GM23338 (cell line): Measurements from ENCODE around the gene SPINDOC. TPM values are rescaled to one million over a fixed set of nuclear protein-coding genes. Genes with fewer than 3 reads are reported as not detected.

ENCODE experiments used
- ATAC-seq: fragments of 200-7000 bp; cut with Tn5 transposase; 3 replicates; pipeline ENCODE4 v1.9.1; 2020
- DNase-seq: peaks from one replicate; pipeline ENCODE4 v3.0.0-alpha.2; 2015; ENCODE audit warnings: low spot score
- H2AFZ ChIP-seq: fragments of 200-600 bp; sonication (generic); 2 replicates; pipeline ENCODE4 v1.8.0; 2016; ENCODE audit warnings: antibody characterized with exemption, mild to moderate bottlenecking, moderate library complexity
- H3F3A ChIP-seq: fragments of 200-600 bp; sonication (generic); replicated peaks from 2 replicates; pipeline ENCODE4 v1.8.0; 2017; ENCODE audit warnings: antibody characterized with exemption, mixed run types, low read depth
- H3K27ac ChIP-seq: fragments of 200-600 bp; sonication (generic); 2 replicates; pipeline ENCODE4 v1.6.1; 2016; ENCODE audit warnings: low read depth
- H3K27me3 ChIP-seq: fragments of 200-600 bp; sonication (generic); 2 replicates; pipeline ENCODE4 v1.8.0; 2016; ENCODE audit warnings: mild to moderate bottlenecking, mixed run types, moderate library complexity; ENCODE audit not compliant: insufficient read depth
- H3K36me3 ChIP-seq: fragments of 200-600 bp; sonication (generic); 2 replicates; pipeline ENCODE4 v1.8.0; 2016; ENCODE audit warnings: mild to moderate bottlenecking; ENCODE audit not compliant: insufficient read depth
- H3K4me1 ChIP-seq: fragments of 200-600 bp; sonication (generic); 2 replicates; pipeline ENCODE4 v1.8.0; 2016; ENCODE audit warnings: mild to moderate bottlenecking, moderate library complexity; ENCODE audit not compliant: insufficient read depth
- H3K4me2 ChIP-seq: fragments of 200-600 bp; sonication (generic); 2 replicates; pipeline ENCODE4 v1.7.1; 2017; ENCODE audit warnings: mixed run types
- H3K4me3 ChIP-seq: fragments of 200-600 bp; sonication (generic); 2 replicates; pipeline ENCODE4 v1.6.1; 2016; ENCODE audit warnings: mixed run types
- H3K79me2 ChIP-seq: fragments of 200-600 bp; sonication (generic); replicated peaks from 2 replicates; pipeline ENCODE4 v1.8.0; 2017; ENCODE audit warnings: mild to moderate bottlenecking; ENCODE audit not compliant: insufficient read depth
- H3K9me2 ChIP-seq: fragments of 200-600 bp; sonication (generic); 2 replicates; pipeline ENCODE4 v1.8.0; 2017; ENCODE audit not compliant: insufficient read depth
- H4K20me1 ChIP-seq: fragments of 200-600 bp; sonication (generic); replicated peaks from 2 replicates; pipeline ENCODE4 v1.8.0; 2017; ENCODE audit warnings: mild to moderate bottlenecking; ENCODE audit not compliant: insufficient read depth
- H3K27ac Mint-ChIP-seq: 2 replicates; pipeline ENCODE4 v1.8.0; 2020; ENCODE audit warnings: inconsistent platforms, mild to moderate bottlenecking, moderate library complexity, mixed read lengths
- H3K27me3 Mint-ChIP-seq: 3 replicates; pipeline ENCODE4 v1.8.0; 2022; ENCODE audit warnings: low read depth, mild to moderate bottlenecking, moderate library complexity, mixed read lengths, inconsistent platforms; ENCODE audit not compliant: insufficient read depth, poor library complexity
- H3K36me3 Mint-ChIP-seq: 3 replicates; pipeline ENCODE4 v1.8.0; 2021; ENCODE audit warnings: low read depth, mild to moderate bottlenecking, inconsistent platforms, moderate library complexity, mixed read lengths
- H3K4me1 Mint-ChIP-seq: 3 replicates; pipeline ENCODE4 v1.8.0; 2020; ENCODE audit warnings: mild to moderate bottlenecking, inconsistent platforms, mixed read lengths
- H3K4me3 Mint-ChIP-seq: 3 replicates; pipeline ENCODE4 v1.8.0; 2021; ENCODE audit warnings: moderate library complexity, mild to moderate bottlenecking, inconsistent platforms, mixed read lengths
- H3K9me3 Mint-ChIP-seq: 3 replicates; pipeline ENCODE4 v1.8.0; 2020; ENCODE audit warnings: moderate library complexity, mild to moderate bottlenecking, inconsistent platforms, mixed read lengths
- CREB1 ChIP-seq: fragments of 250-450 bp; sonication (Bioruptor Pico); IDR thresholded peaks from 2 replicates; pipeline ENCODE4 v1.5.0; 2020; ENCODE audit warnings: low read depth, mild to moderate bottlenecking, moderate library complexity
- ETS1 ChIP-seq: IDR thresholded peaks from 2 replicates; pipeline ENCODE4 v1.6.1; 2016; ENCODE audit warnings: antibody characterized with exemption
- EZH2 ChIP-seq: fragments of 200-600 bp; sonication (generic); IDR thresholded peaks from one replicate; pipeline ENCODE4 v1.8.0; 2017; ENCODE audit warnings: antibody characterized with exemption, mild to moderate bottlenecking, low read depth; ENCODE audit not compliant: unreplicated experiment
- EZH2phosphoT487 ChIP-seq: fragments of 200-600 bp; sonication (generic); IDR thresholded peaks from one replicate; pipeline ENCODE4 v1.8.1; 2018; ENCODE audit warnings: antibody characterized with exemption; ENCODE audit not compliant: unreplicated experiment
- JUNB ChIP-seq: IDR thresholded peaks from one replicate; pipeline ENCODE4 v1.6.1; 2016; ENCODE audit warnings: antibody characterized with exemption; ENCODE audit not compliant: unreplicated experiment
- NANOG ChIP-seq: IDR thresholded peaks from 2 replicates; pipeline ENCODE4 v1.6.1; 2016; ENCODE audit warnings: antibody characterized with exemption, borderline replicate concordance
- POLR2AphosphoS5 ChIP-seq: IDR thresholded peaks from 2 replicates; pipeline ENCODE4 v1.6.1; 2016; ENCODE audit warnings: antibody characterized with exemption, low read depth
- STAT1 ChIP-seq: IDR thresholded peaks from one replicate; pipeline ENCODE4 v1.6.1; 2016; ENCODE audit warnings: antibody characterized with exemption; ENCODE audit not compliant: unreplicated experiment
- ZNF114 ChIP-seq: fragments of 250-450 bp; sonication (Bioruptor Pico); IDR thresholded peaks from 2 replicates; pipeline ENCODE4 v1.5.0; 2020; ENCODE audit warnings: mild to moderate bottlenecking, moderate library complexity
- ZNF331 ChIP-seq: fragments of 250-450 bp; sonication (Bioruptor Pico); IDR thresholded peaks from 2 replicates; pipeline ENCODE4 v1.5.0; 2020; ENCODE audit warnings: low read depth, mild to moderate bottlenecking, moderate library complexity
- polyA plus RNA-seq: library from polyadenylated mRNA; unstranded; fragments of >200 nt; fragmentation: Nextera tagmentation; extraction: Ambion mirVana; gene quantifications from 2 replicates; pipeline ENCODE4 v1.2.1, GENCODE V29; 2016
- total RNA-seq: library from RNA; depleted of rRNA; stranded (reverse); fragments of >200 nt; shearing (Covaris generic); gene quantifications from 2 replicates; pipeline ENCODE4 v1.2.3, GENCODE V29; 2014
- TF ChIP-seq, protein P1 (sequence below): IDR thresholded peaks from one replicate; pipeline ENCODE4 v1.6.1; 2018; ENCODE audit warnings: antibody characterized with exemption; ENCODE audit not compliant: unreplicated experiment
- TF ChIP-seq, protein P2 (sequence below): fragments of 250-450 bp; sonication (Bioruptor Pico); IDR thresholded peaks from 2 replicates; pipeline ENCODE4 v1.5.0; 2020; ENCODE audit warnings: mild to moderate bottlenecking, moderate library complexity
- TF ChIP-seq, protein P3 (sequence below), 2 experiments: fragments of 200-600 bp in 1 of 2; sonication (generic) in 1 of 2; conservative IDR thresholded peaks; 2 replicates each; pipeline versions ENCODE4 v1.5.1 to v1.6.1; 2016 to 2017; ENCODE audit warnings: antibody characterized with exemption in 2 of 2, low read depth in 2 of 2, mild to moderate bottlenecking in 2 of 2, moderate library complexity in 1 of 2

SPINDOC gene
- total and polyA plus RNA-seq, 2 experiments from 2014 or later: 9.4 to 84.7 TPM

DNA sequence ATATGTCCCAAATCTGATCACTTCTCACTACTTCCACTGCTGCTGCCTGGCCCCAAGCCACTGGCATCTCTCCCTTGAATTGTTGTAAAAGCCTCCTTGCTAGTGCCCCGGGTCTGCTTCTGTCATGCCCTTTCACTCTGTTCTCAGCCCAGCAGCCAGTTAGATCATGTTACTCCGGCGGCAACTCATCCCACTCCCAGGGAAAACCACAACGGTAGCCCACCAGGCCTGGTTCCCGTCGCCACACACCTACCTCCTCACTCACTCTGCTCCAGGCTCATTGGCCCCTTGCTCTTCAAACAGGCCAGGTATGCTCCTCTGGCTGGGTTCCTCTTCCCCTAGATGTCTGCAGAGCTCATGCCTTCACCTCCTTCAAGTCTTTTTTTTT is 21.9 kb downstream of the SPINDOC start:
- peaks cover 46% of the 10 kb centered on the region for H3K4me1 Mint-ChIP-seq
- no peaks in the 10 kb centered on the region; the same call in 1 of the 3 replicates for H3K36me3 Mint-ChIP-seq
- TF ChIP-seq, protein P1, sequence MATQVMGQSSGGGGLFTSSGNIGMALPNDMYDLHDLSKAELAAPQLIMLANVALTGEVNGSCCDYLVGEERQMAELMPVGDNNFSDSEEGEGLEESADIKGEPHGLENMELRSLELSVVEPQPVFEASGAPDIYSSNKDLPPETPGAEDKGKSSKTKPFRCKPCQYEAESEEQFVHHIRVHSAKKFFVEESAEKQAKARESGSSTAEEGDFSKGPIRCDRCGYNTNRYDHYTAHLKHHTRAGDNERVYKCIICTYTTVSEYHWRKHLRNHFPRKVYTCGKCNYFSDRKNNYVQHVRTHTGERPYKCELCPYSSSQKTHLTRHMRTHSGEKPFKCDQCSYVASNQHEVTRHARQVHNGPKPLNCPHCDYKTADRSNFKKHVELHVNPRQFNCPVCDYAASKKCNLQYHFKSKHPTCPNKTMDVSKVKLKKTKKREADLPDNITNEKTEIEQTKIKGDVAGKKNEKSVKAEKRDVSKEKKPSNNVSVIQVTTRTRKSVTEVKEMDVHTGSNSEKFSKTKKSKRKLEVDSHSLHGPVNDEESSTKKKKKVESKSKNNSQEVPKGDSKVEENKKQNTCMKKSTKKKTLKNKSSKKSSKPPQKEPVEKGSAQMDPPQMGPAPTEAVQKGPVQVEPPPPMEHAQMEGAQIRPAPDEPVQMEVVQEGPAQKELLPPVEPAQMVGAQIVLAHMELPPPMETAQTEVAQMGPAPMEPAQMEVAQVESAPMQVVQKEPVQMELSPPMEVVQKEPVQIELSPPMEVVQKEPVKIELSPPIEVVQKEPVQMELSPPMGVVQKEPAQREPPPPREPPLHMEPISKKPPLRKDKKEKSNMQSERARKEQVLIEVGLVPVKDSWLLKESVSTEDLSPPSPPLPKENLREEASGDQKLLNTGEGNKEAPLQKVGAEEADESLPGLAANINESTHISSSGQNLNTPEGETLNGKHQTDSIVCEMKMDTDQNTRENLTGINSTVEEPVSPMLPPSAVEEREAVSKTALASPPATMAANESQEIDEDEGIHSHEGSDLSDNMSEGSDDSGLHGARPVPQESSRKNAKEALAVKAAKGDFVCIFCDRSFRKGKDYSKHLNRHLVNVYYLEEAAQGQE: no peak
- no peak for TF ChIP-seq JUNB
- no peak for TF ChIP-seq ETS1
- TF ChIP-seq EZH2phosphoT487: no peak
- no peak for TF ChIP-seq ZNF114 (CRISPR knock-in tag)
- TF ChIP-seq ZNF331: no peak
- TF ChIP-seq, protein P2, sequence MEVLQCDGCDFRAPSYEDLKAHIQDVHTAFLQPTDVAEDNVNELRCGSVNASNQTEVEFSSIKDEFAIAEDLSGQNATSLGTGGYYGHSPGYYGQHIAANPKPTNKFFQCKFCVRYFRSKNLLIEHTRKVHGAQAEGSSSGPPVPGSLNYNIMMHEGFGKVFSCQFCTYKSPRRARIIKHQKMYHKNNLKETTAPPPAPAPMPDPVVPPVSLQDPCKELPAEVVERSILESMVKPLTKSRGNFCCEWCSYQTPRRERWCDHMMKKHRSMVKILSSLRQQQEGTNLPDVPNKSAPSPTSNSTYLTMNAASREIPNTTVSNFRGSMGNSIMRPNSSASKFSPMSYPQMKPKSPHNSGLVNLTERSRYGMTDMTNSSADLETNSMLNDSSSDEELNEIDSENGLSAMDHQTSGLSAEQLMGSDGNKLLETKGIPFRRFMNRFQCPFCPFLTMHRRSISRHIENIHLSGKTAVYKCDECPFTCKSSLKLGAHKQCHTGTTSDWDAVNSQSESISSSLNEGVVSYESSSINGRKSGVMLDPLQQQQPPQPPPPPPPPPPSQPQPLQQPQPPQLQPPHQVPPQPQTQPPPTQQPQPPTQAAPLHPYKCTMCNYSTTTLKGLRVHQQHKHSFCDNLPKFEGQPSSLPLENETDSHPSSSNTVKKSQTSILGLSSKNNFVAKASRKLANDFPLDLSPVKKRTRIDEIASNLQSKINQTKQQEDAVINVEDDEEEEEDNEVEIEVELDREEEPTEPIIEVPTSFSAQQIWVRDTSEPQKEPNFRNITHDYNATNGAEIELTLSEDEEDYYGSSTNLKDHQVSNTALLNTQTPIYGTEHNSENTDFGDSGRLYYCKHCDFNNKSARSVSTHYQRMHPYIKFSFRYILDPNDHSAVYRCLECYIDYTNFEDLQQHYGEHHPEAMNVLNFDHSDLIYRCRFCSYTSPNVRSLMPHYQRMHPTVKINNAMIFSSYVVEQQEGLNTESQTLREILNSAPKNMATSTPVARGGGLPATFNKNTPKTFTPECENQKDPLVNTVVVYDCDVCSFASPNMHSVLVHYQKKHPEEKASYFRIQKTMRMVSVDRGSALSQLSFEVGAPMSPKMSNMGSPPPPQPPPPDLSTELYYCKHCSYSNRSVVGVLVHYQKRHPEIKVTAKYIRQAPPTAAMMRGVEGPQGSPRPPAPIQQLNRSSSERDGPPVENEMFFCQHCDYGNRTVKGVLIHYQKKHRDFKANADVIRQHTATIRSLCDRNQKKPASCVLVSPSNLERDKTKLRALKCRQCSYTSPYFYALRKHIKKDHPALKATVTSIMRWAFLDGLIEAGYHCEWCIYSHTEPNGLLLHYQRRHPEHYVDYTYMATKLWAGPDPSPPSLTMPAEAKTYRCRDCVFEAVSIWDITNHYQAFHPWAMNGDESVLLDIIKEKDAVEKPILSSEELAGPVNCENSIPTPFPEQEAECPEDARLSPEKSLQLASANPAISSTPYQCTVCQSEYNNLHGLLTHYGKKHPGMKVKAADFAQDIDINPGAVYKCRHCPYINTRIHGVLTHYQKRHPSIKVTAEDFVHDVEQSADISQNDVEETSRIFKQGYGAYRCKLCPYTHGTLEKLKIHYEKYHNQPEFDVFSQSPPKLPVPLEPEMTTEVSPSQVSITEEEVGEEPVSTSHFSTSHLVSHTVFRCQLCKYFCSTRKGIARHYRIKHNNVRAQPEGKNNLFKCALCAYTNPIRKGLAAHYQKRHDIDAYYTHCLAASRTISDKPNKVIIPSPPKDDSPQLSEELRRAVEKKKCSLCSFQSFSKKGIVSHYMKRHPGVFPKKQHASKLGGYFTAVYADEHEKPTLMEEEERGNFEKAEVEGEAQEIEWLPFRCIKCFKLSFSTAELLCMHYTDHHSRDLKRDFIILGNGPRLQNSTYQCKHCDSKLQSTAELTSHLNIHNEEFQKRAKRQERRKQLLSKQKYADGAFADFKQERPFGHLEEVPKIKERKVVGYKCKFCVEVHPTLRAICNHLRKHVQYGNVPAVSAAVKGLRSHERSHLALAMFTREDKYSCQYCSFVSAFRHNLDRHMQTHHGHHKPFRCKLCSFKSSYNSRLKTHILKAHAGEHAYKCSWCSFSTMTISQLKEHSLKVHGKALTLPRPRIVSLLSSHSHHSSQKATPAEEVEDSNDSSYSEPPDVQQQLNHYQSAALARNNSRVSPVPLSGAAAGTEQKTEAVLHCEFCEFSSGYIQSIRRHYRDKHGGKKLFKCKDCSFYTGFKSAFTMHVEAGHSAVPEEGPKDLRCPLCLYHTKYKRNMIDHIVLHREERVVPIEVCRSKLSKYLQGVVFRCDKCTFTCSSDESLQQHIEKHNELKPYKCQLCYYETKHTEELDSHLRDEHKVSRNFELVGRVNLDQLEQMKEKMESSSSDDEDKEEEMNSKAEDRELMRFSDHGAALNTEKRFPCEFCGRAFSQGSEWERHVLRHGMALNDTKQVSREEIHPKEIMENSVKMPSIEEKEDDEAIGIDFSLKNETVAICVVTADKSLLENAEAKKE (CRISPR knock-in tag): no peak
- TF ChIP-seq NANOG: no peak
- TF ChIP-seq STAT1: no peak
- TF ChIP-seq EZH2: no peak
- TF ChIP-seq POLR2AphosphoS5: no peak
- no peak for TF ChIP-seq CREB1 (CRISPR knock-in tag)
- TF ChIP-seq, protein P3, sequence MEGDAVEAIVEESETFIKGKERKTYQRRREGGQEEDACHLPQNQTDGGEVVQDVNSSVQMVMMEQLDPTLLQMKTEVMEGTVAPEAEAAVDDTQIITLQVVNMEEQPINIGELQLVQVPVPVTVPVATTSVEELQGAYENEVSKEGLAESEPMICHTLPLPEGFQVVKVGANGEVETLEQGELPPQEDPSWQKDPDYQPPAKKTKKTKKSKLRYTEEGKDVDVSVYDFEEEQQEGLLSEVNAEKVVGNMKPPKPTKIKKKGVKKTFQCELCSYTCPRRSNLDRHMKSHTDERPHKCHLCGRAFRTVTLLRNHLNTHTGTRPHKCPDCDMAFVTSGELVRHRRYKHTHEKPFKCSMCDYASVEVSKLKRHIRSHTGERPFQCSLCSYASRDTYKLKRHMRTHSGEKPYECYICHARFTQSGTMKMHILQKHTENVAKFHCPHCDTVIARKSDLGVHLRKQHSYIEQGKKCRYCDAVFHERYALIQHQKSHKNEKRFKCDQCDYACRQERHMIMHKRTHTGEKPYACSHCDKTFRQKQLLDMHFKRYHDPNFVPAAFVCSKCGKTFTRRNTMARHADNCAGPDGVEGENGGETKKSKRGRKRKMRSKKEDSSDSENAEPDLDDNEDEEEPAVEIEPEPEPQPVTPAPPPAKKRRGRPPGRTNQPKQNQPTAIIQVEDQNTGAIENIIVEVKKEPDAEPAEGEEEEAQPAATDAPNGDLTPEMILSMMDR (conservative IDR thresholded peaks at IDR 0.05; ENCODE audit: low read depth in 2 of 2): no peak
- Histone ChIP-seq H3F3A (peaks cover 17% of the 10 kb centered on the region), H3K79me2 (peaks cover 9% of the 10 kb centered on the region), H3K36me3 (no peaks in the 10 kb centered on the region), H4K20me1 (peaks cover 6% of the 10 kb centered on the region), H3K4me3 (no peak overlapping the region), H3K27me3 (no peaks in the 10 kb centered on the region), H3K4me2 (no peak overlapping the region), H3K27ac (no peak overlapping the region), H2AFZ (no peak overlapping the region), H3K4me1 (peaks cover 35% of the 10 kb centered on the region), H3K9me2 (no peaks in the 10 kb centered on the region)
- DNase-seq: no peak
- no peak for ATAC-seq
- H3K27ac Mint-ChIP-seq: no peak overlapping the region
- H3K9me3 Mint-ChIP-seq: no peaks in the 10 kb centered on the region
- peaks cover 18% of the 10 kb centered on the region for H3K27me3 Mint-ChIP-seq
- no peak overlapping the region; the same call in 2 of the 3 replicates for H3K4me3 Mint-ChIP-seq
